LHCN-M2 (cell line): ENCODE data around the gene SLIT1. TPM values are rescaled to one million over a fixed set of nuclear protein-coding genes. Genes with fewer than 3 reads are reported as not detected.

Experiments used
- DNase-seq: peaks from one replicate; pipeline ENCODE4 v3.0.0-alpha.2; 2012; ENCODE audit warnings: low read depth
- total RNA-seq: library from RNA; depleted of rRNA; stranded (reverse); fragments of >200 nt; gene quantifications from 2 replicates; pipeline ENCODE4 v1.2.3, GENCODE V29; 2014; rRNA removed

SLIT1 gene
- total RNA-seq, 1 experiment from 2014 or later: under 0.01 TPM

- no peak for DNase-seq
These were observed 211.7 kb downstream of the SLIT1 start for GRCh38 chr10:96973809-96974747.

- no peak for DNase-seq
These were observed 213.5 kb downstream of the SLIT1 start for GRCh38 chr10:96972264-96972663.

- DNase-seq: no peak
These were observed 214.4 kb downstream of the SLIT1 start for GRCh38 chr10:96971324-96971723.

GRCh38 chr10:96968682-96969423, 216.9 kb downstream of the SLIT1 start:
- DNase-seq: no peak

- DNase-seq: peak; percentile 32
These were observed 217.9 kb downstream of the SLIT1 start for GRCh38 chr10:96967847-96968246.

- DNase-seq: no peak
These were observed 221.6 kb downstream of the SLIT1 start for GRCh38 chr10:96964131-96964530.

- no peak for DNase-seq
These were observed 224.9 kb downstream of the SLIT1 start for GRCh38 chr10:96960872-96961271.

- no peak for DNase-seq
These were observed 226.0 kb downstream of the SLIT1 start for GRCh38 chr10:96959733-96960132.

GRCh38 chr10:96958071-96958470, 227.7 kb downstream of the SLIT1 start:
- DNase-seq: no peak

GRCh38 chr10:96955794-96956193, 230.0 kb downstream of the SLIT1 start:
- no peak for DNase-seq

- no peak for DNase-seq
These were observed 233.8 kb downstream of the SLIT1 start for GRCh38 chr10:96951954-96952353.

- DNase-seq: peak; percentile 17
These were observed 236.6 kb downstream of the SLIT1 start for GRCh38 chr10:96949039-96949683.

Other genes starting within 250 kb of the SLIT1 start
- gene ARHGAP19, start 106.7 kb upstream of the SLIT1 start, total RNA-seq: 10.3 and 13.5 TPM in 2 replicates
- 1.5 and 1.7 TPM in 2 replicates for gene FRAT1, start 133.3 kb upstream of the SLIT1 start, total RNA-seq
- gene FRAT2, start 148.8 kb upstream of the SLIT1 start, total RNA-seq: 4.8 and 5.2 TPM in 2 replicates
- 24.7 and 32.8 TPM in 2 replicates for gene RRP12, start 215.4 kb upstream of the SLIT1 start, total RNA-seq
- gene PGAM1, start 240.2 kb upstream of the SLIT1 start, total RNA-seq: 1,289 and 1,520 TPM in 2 replicates